NCI-H2029 (cell line): ENCODE data around the gene SRP9.
"Not testable (repeated sequence)": the region's sequence is repeated elsewhere in the genome, so short reads cannot be mapped to it uniquely, and the experiment has no call there.

ENCODE experiments used
- DNase-seq: peaks from one replicate; lab custom pipeline; 2025; lab: John Stamatoyannopoulos, UW

Gene SRP9

GRCh38 chr1:225755671-225756319 lies 21.8 kb upstream of the SRP9 start:
- no peak for DNase-seq

- DNase-seq = no peak
These were observed 19.5 kb upstream of the SRP9 start for GRCh38 chr1:225757927-225758656.

- DNase-seq = not testable (repeated sequence)
These were observed 17.7 kb upstream of the SRP9 start for GRCh38 chr1:225759972-225760371.

DNA sequence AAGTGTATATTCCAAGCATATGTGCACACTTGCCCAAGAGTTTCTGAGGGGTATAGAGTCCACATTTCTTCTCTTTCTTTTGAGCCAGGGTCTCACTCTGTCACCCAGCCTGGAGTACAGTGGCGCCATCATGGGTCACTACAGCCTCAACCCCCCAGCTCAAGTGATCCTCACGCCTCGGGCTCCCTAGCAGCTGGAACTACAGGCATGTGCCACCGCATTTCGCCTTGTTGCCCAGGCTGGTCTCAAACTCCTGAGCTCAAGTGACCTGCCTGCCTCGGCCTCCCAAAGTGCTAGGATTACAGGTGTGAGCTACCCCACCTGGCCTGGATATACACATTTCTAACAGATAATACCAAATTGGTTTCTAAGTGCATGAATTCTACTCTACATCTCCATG lies 17.1 kb upstream of the SRP9 start:
- DNase-seq = no peak

- DNase-seq = not testable (repeated sequence)
These were observed 16.2 kb upstream of the SRP9 start for GRCh38 chr1:225761395-225761794.

DNA sequence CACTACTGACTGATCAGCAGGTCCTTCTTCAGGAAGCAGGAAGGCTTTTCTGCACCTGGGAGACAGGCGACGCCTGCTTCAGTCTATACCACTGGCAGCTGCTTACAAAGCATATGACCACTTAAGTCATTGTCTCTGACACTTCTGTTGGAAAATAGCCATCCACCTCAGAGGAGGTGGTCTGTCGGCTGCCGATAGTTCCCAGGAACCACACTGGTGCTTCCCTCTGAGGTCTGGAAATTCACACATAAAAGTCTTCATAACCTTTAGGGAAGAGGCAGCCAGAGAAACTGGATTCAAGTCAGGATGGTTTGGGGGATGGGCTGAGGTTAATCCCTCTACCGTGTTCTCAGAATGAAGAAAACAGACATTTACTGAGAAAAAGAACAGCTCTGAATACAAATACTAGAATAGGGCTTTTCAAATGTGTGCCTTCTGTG lies 15.6 kb upstream of the SRP9 start:
- peak; percentile 84 for DNase-seq

DNA sequence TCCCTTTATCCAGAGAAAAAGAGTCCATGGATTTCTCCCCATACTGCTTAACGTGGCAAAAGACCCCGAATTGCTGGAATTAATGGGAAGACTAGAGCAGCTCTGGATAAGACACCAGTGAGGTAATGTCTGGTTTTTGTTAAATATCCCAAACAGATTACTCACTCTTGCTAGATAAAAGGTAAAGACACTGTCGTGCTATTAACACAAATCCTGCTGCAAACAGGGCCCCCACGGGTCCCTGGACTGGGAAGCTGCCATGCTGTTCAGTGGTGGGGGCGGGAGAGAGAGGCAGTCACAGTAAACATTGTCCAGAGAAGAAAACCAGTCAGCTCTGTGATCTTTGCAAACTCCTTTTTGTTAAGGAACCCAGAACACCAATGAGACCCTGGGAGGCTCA lies 15.2 kb upstream of the SRP9 start:
- DNase-seq = no peak

- DNase-seq = peak; percentile 59
These were observed 13.7 kb upstream of the SRP9 start for GRCh38 chr1:225763716-225764548.

DNA sequence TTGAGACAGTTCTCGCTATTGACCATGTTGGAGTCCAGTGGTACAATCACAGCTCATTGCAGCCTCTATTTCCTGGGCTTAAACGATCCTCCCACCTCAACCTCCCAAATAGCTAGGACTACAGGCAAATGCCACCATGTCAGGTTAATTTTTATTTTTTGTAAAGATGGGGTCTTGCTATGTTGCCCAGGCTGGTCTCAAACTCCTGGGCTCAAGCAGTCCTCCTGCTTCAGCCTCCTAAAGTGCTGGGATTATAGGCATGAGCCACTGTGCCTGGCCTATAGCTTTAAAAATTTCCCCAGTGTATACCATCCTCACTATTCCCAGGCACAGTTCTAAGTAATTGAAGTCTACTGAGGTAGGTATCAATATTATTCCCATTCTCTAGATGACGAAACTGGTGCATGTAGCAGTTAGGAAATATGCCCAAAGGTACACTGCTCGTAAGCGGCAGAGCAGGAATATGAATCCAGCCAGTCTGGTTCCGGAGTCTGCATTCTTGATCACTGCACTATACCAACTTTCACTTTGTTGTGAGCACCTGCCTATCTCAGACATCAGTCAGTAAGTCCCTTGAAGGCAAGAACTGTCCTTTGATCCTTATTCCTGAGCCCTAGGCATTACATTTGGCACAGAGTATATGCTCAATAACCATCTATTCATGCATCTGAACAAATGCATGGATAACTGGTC lies 11.5 kb upstream of the SRP9 start:
- DNase-seq = no peak

GRCh38 chr1:225766967-225767633 lies 10.5 kb upstream of the SRP9 start:
- DNase-seq = peak; percentile 61

GRCh38 chr1:225767634-225768540 lies 9.7 kb upstream of the SRP9 start:
- peak; percentile 90 for DNase-seq

- no peak for DNase-seq
These were observed 8.8 kb upstream of the SRP9 start for GRCh38 chr1:225768662-225769426.

DNA sequence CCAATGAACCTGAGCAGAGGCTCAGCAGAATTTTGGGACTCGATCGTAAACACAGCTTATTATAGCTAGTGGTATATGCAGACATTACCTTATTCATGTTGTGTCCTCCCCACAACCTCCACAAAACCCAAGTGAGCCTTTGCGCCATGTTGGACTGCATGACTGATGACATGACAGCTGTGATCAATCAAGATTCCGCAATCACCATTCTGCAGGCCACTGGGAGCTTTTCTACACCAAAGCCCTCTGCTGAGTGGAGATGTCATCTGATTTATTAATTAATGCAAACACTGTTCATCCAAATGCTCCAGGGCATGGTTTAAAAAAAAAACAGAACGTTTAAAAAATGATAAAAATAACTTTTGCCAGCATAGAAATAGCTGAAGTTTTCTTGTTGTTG lies 7.9 kb upstream of the SRP9 start:
- DNase-seq = no peak

DNA sequence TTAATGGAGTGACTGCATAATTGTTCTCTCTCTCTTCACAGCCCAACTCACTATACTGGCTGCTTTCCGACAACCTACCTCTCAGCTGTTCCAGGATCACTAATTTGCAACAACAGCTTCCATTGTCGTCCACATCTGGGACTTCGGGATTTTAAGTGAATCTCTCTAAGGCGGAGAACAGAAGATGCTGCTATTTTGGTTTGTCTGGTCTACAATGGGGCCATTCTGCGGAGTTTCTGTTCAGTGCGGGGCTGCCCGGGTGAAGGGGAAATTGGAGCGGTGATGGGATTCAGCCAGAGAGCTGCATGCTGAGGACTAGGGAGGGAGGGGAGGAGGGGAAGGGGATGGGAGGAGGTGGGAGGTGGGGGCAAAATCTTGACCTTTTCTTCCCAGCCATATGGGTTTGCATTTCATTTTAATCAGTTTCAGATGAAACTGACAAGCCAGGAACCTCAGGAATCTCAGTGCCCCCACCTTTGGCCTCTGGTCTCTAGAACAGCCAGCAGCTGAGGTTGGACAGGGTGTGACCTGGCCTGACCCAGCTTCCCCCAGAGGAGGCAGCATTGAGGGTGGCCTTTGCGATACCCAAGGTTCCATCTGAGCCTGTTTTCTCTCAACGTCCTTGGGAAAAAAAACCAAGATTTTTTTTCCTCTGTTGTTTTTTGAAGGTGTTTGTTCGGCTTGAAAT lies 6.9 kb upstream of the SRP9 start:
- no peak for DNase-seq

- no peak for DNase-seq
These were observed 5.8 kb upstream of the SRP9 start for GRCh38 chr1:225771661-225772322.

DNA sequence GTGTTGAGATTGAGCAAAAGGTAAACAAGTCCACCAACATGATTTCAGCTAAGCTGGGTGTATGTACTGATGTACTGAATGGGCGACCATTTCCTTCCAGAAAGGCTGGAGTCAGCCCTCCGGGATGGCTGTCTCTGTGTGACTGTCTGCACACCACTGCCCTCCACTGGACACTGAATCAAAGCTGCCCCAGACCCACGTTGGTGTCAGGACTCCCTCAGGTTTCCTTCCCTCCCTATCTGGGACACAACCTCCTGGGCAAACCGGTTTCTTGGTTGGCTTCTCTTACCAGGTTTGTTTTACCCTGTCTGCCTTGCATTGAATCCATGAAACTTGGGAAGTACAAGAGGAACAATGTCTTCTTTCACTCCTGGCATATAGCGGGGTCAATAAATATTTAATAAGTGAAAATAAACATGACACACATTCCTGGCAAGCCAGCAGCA lies 5.3 kb upstream of the SRP9 start:
- DNase-seq = peak; percentile 87

DNA sequence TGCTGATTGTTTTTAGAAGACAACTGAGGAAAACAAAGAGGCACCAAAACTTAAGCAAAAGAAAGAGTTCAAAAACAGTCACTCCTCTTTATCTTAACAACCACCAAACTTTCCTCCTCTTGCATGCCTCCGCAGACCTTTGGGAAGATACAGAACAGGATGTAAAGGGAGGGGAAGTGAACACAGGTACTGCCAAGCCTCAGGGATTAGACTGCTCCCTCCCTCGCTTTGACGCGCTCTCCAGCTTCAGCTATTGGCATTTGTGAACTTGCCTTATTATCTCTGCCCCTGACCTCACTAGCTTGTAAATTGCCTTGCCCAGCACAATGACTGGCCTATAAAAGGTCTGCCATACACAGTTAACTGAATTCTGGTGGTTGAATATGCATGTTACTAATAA lies 4.8 kb upstream of the SRP9 start:
- DNase-seq = no peak
